ENCODE measurements around the gene POLR2E.
"Not testable (repeated sequence)": the region's sequence is repeated elsewhere in the genome, so short reads cannot be mapped to it uniquely, and the experiment has no call there.

GRCh38 chr19:1114728-1115127, 19.6 kb upstream of the POLR2E start:
- not testable (repeated sequence) for TF ChIP-seq CTCF (IDR thresholded peaks at IDR 0.05 in 8 of 11, conservative IDR thresholded peaks at IDR 0.05 in 3 of 11); POLR2A (IDR thresholded peaks at IDR 0.05); POLR2AphosphoS5 (IDR thresholded peaks at IDR 0.05)
